Parathyroid adenoma (tissue), 2 donors: Measurements from ENCODE around the gene KLHL4.

Experiments
- H2AFZ ChIP-seq: fragments of 300-600 bp; sonication (generic); one replicate; pipeline ENCODE4 v1.7.0; 2017; ENCODE audit warnings: antibody characterized with exemption, mild to moderate bottlenecking
- H3K27ac ChIP-seq: fragments of 300-600 bp; sonication (generic); one replicate; pipeline ENCODE4 v1.7.0; 2017
- H3K27me3 ChIP-seq: fragments of 300-600 bp; sonication (generic); one replicate; pipeline ENCODE4 v1.7.0; 2017; ENCODE audit warnings: low read length; ENCODE audit not compliant: control insufficient read depth, insufficient read depth
- H3K36me3 ChIP-seq: fragments of 300-600 bp; sonication (generic); one replicate; pipeline ENCODE4 v1.7.0; 2017; ENCODE audit warnings: low read length; ENCODE audit not compliant: control insufficient read depth, insufficient read depth
- H3K4me1 ChIP-seq: fragments of 300-600 bp; sonication (generic); one replicate; pipeline ENCODE4 v1.7.0; 2017; ENCODE audit warnings: control low read depth
- H3K4me2 ChIP-seq: fragments of 300-600 bp; sonication (generic); one replicate; pipeline ENCODE4 v1.7.0; 2017; ENCODE audit warnings: low read length
- H3K4me3 ChIP-seq: fragments of 300-600 bp; sonication (generic); one replicate; pipeline ENCODE4 v1.7.0; 2017; ENCODE audit warnings: low read depth, low read length
- H3K79me2 ChIP-seq: fragments of 300-600 bp; sonication (generic); one replicate; pipeline ENCODE4 v1.7.0; 2017; ENCODE audit warnings: control low read depth
- H3K9ac ChIP-seq: fragments of 300-600 bp; sonication (generic); one replicate; pipeline ENCODE4 v1.7.0; 2017; ENCODE audit warnings: mild to moderate bottlenecking
- H3K9me3 ChIP-seq: fragments of 300-600 bp; sonication (generic); one replicate; pipeline ENCODE4 v1.7.0; 2017; ENCODE audit warnings: low read length; ENCODE audit not compliant: control insufficient read depth
- CTCF ChIP-seq: fragments of 300-600 bp; sonication (generic); IDR thresholded peaks from one replicate; pipeline ENCODE4 v1.7.0; 2017; ENCODE audit warnings: antibody characterized with exemption, mild to moderate bottlenecking
- donor health status: primary hyperparathyroidism.

Gene KLHL4

DNA sequence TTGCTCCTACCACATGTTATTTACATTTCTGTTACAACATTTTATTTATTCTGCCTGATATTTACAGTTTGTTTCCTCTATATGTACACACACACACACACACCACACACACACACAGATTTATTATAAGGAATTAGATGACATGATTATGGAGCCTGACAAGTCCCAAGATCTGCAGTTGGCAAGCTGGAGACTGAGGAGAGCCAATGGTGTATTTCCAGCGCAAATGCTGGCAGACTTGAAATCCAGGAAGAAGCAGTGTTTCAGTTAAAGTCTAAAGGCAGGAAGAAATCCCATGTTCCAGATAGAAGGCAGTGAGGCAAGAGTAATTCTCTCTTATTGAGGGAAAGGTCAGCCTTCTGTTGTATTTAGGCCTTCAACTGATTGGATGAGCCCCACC, 1.8 kb upstream of the KLHL4 start:
- Histone ChIP-seq H3K9me3 (no peaks in the 10 kb centered on the region), H3K9ac (no peak overlapping the region), H2AFZ (no peak overlapping the region), H3K27ac (no peak overlapping the region), H3K27me3 (no peaks in the 10 kb centered on the region), H3K36me3 (no peaks in the 10 kb centered on the region), H3K4me2 (no peak overlapping the region), H3K4me3 (no peak overlapping the region), H3K79me2 (no peaks in the 10 kb centered on the region), H3K4me1 (no peaks in the 10 kb centered on the region)
- TF ChIP-seq CTCF: no peak

GRCh38 chrX:87516717-87517121, 883 bp upstream of the KLHL4 start:
- no peaks in the 10 kb centered on the region for H3K4me1 ChIP-seq
- no peak overlapping the region for H3K9ac ChIP-seq
- H3K79me2 ChIP-seq: no peaks in the 10 kb centered on the region
- no peaks in the 10 kb centered on the region for H3K27me3 ChIP-seq
- H3K4me2 ChIP-seq: no peak overlapping the region
- H3K27ac ChIP-seq: no peak overlapping the region
- H3K9me3 ChIP-seq: no peaks in the 10 kb centered on the region
- no peak overlapping the region for H3K4me3 ChIP-seq
- TF ChIP-seq CTCF: no peak
- H3K36me3 ChIP-seq: no peaks in the 10 kb centered on the region
- H2AFZ ChIP-seq: no peak overlapping the region

DNA sequence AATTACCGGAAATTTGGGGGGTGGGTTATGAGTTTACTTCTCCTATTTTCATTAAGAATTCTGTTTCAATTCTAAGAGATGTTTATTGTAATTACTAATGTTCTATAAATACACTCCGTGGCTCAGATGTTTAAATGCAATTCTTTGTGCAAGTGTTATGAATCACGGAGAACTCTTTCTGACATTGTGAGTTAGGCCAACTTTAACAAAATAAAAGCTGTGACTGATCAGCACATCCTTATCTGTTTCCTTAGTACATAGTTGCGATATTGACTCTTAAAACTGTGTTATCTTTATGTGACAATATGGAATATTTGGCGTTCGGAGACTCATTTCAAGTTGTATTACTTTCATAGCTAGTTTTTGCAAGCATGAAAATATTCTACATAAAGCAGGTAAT, 902 bp downstream of the KLHL4 start:
- Histone ChIP-seq H3K36me3 (no peaks in the 10 kb centered on the region), H2AFZ (no peak overlapping the region), H3K79me2 (no peaks in the 10 kb centered on the region), H3K4me2 (no peak overlapping the region), H3K4me1 (no peaks in the 10 kb centered on the region), H3K27ac (no peak overlapping the region), H3K9me3 (no peaks in the 10 kb centered on the region), H3K4me3 (no peak overlapping the region), H3K9ac (no peak overlapping the region), H3K27me3 (no peaks in the 10 kb centered on the region)
- TF ChIP-seq CTCF: no peak

DNA sequence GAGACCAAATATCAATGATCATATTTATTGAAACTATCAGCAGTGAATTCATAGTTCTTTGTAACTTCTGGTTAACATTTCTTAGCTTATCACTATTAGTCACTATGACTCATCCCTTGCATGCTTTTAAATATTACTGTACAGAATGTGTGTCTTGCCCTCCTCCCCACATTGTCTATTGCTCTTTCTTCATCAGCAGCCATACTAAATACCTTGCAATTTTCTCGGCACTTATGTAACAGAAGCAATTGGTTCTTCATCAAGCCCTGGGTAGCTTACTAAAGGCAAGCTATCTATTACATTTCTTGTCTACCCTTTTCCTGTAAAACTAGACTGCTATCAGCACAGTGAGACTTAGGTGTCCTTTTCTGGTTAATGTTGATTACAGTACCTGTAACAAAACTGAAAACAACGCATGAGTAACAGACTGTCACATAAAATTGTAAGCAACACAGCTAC, 8.2 kb downstream of the KLHL4 start:
- no peak overlapping the region for H3K4me3 ChIP-seq
- no peak overlapping the region for H2AFZ ChIP-seq
- no peaks in the 10 kb centered on the region for H3K27me3 ChIP-seq
- H3K9ac ChIP-seq: no peak overlapping the region
- H3K27ac ChIP-seq: no peak overlapping the region
- TF ChIP-seq CTCF: no peak
- H3K36me3 ChIP-seq: no peaks in the 10 kb centered on the region
- H3K4me2 ChIP-seq: no peak overlapping the region
- H3K79me2 ChIP-seq: no peaks in the 10 kb centered on the region
- no peaks in the 10 kb centered on the region for H3K9me3 ChIP-seq
- no peaks in the 10 kb centered on the region for H3K4me1 ChIP-seq

DNA sequence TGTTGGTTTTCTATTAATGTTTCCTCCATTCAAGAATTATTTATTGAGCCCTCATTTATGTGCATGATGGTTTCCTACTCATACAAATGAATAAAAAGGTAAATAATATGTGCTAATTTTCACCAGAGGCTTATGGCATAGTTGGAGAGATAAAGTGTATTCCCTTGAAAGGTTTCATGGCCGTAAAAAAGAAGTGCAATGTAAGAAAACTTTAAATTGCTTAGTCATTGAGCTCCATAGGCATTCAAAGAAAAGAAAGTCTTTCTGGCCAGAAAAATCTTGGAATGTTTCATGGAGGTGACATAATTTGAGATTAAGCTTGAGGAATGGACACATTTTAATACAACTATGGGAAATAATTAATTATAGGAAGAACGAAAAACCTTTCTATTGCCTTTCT, 8.7 kb downstream of the KLHL4 start:
- TF ChIP-seq CTCF: no peak
- no peaks in the 10 kb centered on the region for H3K36me3 ChIP-seq
- H3K9me3 ChIP-seq: no peaks in the 10 kb centered on the region
- H2AFZ ChIP-seq: no peak overlapping the region
- H3K27me3 ChIP-seq: no peaks in the 10 kb centered on the region
- H3K9ac ChIP-seq: no peak overlapping the region
- no peak overlapping the region for H3K4me3 ChIP-seq
- H3K27ac ChIP-seq: no peak overlapping the region
- H3K79me2 ChIP-seq: no peaks in the 10 kb centered on the region
- H3K4me2 ChIP-seq: no peak overlapping the region
- no peaks in the 10 kb centered on the region for H3K4me1 ChIP-seq
